ENCODE data around the gene TRPV4.

DNA sequence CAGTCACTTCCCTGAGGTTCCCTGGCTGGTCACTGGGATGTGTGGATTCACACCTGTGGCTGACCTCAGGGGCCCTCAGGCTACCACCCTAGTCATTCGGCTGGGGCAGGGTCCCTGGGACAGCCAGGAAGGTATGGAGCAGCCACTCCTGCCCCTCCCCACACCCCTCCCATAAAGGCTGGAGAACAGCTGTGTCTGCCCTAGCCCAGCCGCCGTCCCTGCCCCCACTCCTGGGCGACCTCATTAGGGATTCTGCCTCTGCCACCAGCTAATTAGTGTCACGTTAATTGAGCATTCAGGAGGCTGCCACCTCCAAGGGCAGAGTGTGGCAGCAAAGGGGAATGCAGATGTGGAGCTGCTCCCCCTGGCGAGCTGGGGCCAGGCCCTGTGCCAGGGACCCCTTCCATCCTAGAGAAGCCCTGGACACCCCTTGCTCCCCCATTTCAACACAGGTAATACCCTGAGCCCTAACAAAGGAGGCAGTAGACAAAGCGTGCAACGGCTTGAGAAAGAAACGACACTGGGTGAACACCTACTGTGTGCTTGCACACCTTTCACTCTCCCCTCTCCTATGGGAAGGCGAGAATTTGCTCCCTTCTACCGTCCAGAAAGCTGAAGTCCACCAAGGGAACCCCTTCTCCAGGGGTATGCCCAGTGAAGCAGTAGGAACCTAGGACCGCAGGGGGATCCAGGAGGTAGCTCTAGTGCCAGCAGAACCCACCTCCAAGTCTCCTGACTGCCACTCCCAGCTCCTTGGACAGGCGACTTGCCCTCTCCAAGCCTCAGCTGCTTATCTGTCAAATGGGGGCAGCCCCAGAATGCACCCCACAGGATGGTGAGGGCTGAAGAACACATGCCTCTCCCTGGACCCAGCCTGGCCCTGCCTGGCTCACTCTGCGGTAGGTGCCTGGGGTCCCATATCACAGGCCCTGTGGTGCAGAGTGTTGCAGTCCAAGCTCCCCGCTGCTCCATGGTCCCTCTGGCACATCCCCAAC lies 74.5 kb downstream of the TRPV4 start:
- TF ChIP-seq POLR2A (IDR thresholded peaks at IDR 0.05) (no peak), CTCF (IDR thresholded peaks at IDR 0.05) (no peak)

Measured in testis (tissue), 2 donors.